Measurements from ENCODE around the gene ARHGAP31.
"Not testable (repeated sequence)": the region's sequence is repeated elsewhere in the genome, so short reads cannot be mapped to it uniquely, and the experiment has no call there.

ARHGAP31 gene

GRCh38 chr3:119322021-119322834 lies 28.0 kb downstream of the ARHGAP31 start:
- no peak for DNase-seq

GRCh38 chr3:119322835-119323722 lies 28.9 kb downstream of the ARHGAP31 start:
- peak; percentile 61 to 74 for DNase-seq

GRCh38 chr3:119323723-119324085 lies 29.5 kb downstream of the ARHGAP31 start:
- no peak for DNase-seq

- DNase-seq = no peak
These were observed 30.7 kb downstream of the ARHGAP31 start for GRCh38 chr3:119324899-119325298.

- no peak for DNase-seq
These were observed 32.8 kb downstream of the ARHGAP31 start for GRCh38 chr3:119326976-119327375.

GRCh38 chr3:119329551-119329950 lies 35.4 kb downstream of the ARHGAP31 start:
- DNase-seq = no peak

- no peak for DNase-seq
These were observed 36.0 kb downstream of the ARHGAP31 start for GRCh38 chr3:119330181-119330580.

GRCh38 chr3:119330858-119331257 lies 36.7 kb downstream of the ARHGAP31 start:
- DNase-seq = no peak

- no peak for DNase-seq
These were observed 37.5 kb downstream of the ARHGAP31 start for GRCh38 chr3:119331661-119332060.

- DNase-seq = no peak
These were observed 39.8 kb downstream of the ARHGAP31 start for GRCh38 chr3:119333773-119334509.

- no peak for DNase-seq
These were observed 42.6 kb downstream of the ARHGAP31 start for GRCh38 chr3:119336823-119337222.

- not testable (repeated sequence) for DNase-seq
These were observed 43.2 kb downstream of the ARHGAP31 start for GRCh38 chr3:119337407-119337806.

GRCh38 chr3:119338754-119339153 lies 44.6 kb downstream of the ARHGAP31 start:
- DNase-seq = no peak

GRCh38 chr3:119340014-119340413 lies 45.8 kb downstream of the ARHGAP31 start:
- no peak for DNase-seq

GRCh38 chr3:119340446-119340845 lies 46.3 kb downstream of the ARHGAP31 start:
- no peak for DNase-seq

- DNase-seq = no peak
These were observed 48.0 kb downstream of the ARHGAP31 start for GRCh38 chr3:119342176-119342575.

- no peak for DNase-seq
These were observed 49.5 kb downstream of the ARHGAP31 start for GRCh38 chr3:119343719-119344118.

GRCh38 chr3:119346076-119346496 lies 51.9 kb downstream of the ARHGAP31 start:
- DNase-seq = no peak

GRCh38 chr3:119347036-119347435 lies 52.9 kb downstream of the ARHGAP31 start:
- DNase-seq = no peak

GRCh38 chr3:119349354-119350041 lies 55.3 kb downstream of the ARHGAP31 start:
- DNase-seq = no peak

GRCh38 chr3:119350114-119350513 lies 55.9 kb downstream of the ARHGAP31 start:
- DNase-seq = peak; percentile 16 to 32

- no peak for DNase-seq
These were observed 57.4 kb downstream of the ARHGAP31 start for GRCh38 chr3:119351581-119351980.
